Activated naive CD4-positive, alpha-beta T cell treated with anti-CD3 and anti-CD28 coated beads, Interleukin-2, amount 50 U/mL, for 16 hours (primary cell): ENCODE measurements around the gene HCFC1R1.

ENCODE experiments used
- DNase-seq: peaks from one replicate; pipeline ENCODE4 v3.0.0-alpha.2; 2020

The HCFC1R1 gene

GRCh38 chr16:2991566-2992261, 32.0 kb downstream of the HCFC1R1 start:
- no peak for DNase-seq

DNA sequence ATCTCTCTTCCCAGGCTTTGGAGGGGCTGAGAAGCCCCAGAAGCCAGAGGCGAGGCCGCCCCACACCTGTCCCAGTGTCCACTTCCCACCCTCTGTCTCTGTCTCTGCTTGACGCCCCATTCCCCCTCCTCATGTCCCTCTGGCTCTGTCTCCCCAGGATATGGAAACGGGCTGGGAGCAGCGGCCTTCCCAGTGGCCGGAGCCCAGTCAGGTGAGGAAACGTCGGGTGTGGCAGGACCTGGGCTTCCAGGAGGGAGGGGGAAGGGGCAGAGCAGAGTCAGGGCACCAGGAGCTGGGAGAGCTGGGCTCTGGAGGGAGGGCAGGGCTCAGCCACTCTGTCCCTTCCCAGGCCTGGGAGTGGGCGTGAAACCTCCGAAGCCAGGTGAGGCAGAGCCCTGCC, 32.9 kb downstream of the HCFC1R1 start:
- DNase-seq = no peak

GRCh38 chr16:2988590-2989099, 35.1 kb downstream of the HCFC1R1 start:
- no peak for DNase-seq

DNA sequence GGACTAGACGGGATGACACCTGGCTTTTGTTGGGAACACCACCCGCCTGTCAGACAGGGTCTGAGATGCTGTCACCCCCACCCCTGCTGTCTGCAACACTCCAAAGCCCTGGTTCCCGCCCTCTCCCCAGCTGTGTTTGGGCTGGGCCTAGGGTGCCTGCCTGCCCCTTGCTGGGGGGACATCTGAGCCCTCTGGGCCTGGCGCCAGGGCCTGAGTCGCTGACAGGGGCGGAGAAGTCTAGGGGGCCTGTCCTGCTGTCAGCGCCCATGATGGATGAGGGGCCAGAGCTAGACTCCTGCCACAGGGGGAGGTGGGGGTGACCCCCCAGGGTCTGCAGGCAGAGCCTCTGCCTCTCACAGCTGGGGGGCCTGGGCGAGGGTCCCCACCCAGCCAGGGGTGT, 35.9 kb downstream of the HCFC1R1 start:
- no peak for DNase-seq

DNA sequence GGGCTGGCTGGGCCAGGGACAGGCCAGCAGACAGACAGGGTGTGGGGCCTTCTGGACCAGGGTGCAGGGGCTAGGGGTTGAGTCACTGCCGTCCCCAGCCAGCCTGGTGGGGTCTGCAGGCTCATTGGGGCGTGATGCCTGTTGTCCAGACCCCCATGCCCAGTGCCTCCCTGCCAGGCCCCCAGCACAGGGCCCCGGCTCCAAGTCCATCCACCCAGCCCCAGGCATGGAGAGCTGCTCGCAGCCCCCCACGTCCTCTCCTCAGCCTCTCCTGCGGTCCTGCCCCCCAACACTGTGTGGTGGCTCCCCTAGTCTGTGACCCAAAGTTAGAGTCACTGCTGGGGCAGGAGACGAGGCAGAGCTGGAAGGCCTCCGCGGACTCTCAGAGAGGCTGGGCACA, 36.5 kb downstream of the HCFC1R1 start:
- no peak for DNase-seq

- no peak for DNase-seq
These were observed 37.0 kb downstream of the HCFC1R1 start for GRCh38 chr16:2986623-2987188.

DNA sequence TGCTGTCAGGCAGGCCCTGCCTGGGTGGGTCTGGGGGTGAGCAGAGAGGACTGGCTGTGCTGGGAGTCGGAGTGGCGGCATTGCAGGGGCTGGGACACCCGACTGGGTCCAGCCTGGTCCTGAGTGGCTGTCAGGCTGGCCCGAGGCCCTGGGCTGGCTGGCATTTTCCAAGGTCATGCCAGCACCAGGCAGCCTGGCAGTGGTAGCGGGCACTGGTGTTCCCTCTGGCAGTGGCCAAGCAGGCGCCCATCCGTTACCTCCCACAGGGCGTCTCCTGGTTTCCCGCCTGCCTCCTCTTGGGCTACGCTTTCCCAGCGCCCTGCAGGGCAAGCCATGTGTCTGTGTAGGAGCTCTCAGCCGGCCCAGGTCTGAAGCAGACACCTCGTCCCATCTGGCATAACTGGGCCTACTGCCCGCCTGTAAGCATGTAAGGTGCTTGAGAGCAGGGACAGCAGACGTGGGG, 37.8 kb downstream of the HCFC1R1 start:
- no peak for DNase-seq

DNA sequence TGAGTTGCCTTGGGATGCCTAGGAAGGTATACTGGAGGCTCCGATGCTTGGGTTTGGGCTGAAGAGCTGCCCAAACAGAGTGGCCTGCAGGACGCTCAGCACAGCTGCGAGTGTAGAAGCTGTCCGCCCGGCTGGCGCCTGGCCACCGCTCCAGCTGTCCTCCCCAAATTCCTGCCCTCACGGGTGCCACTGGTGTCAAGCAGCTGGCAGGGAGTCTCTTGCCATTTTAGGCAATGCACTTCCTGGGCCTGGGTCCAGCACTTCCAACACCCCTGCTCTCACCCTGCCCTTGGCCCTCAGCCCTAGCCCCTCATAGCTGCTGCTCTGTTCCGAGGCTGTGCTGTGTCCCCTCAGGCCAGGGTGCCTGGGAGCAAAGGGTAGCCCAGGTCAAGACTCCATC, 38.3 kb downstream of the HCFC1R1 start:
- DNase-seq = no peak

- peak; percentile 69 for DNase-seq
These were observed 40.0 kb downstream of the HCFC1R1 start for GRCh38 chr16:2983706-2984136.

GRCh38 chr16:2982402-2982801, 41.3 kb downstream of the HCFC1R1 start:
- no peak for DNase-seq

DNA sequence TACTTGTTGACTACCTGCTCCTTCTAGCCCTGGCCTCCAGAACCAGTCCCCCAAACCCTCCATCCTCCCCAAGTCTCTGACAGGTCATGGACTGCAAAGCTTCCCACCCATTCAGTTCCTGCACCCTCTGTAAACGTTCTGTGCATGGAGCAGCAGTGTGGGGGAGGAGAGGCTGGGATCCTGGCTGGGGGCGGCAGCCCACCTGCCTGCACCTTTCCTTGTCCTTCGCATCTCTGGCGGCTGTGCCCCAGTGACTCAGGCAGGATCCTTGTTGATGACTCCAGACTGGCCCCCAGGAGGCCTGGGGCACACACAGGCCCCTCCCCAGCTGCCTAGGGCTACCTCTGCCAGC, 41.9 kb downstream of the HCFC1R1 start:
- DNase-seq = no peak

GRCh38 chr16:2981177-2981898, 42.4 kb downstream of the HCFC1R1 start:
- no peak for DNase-seq

DNA sequence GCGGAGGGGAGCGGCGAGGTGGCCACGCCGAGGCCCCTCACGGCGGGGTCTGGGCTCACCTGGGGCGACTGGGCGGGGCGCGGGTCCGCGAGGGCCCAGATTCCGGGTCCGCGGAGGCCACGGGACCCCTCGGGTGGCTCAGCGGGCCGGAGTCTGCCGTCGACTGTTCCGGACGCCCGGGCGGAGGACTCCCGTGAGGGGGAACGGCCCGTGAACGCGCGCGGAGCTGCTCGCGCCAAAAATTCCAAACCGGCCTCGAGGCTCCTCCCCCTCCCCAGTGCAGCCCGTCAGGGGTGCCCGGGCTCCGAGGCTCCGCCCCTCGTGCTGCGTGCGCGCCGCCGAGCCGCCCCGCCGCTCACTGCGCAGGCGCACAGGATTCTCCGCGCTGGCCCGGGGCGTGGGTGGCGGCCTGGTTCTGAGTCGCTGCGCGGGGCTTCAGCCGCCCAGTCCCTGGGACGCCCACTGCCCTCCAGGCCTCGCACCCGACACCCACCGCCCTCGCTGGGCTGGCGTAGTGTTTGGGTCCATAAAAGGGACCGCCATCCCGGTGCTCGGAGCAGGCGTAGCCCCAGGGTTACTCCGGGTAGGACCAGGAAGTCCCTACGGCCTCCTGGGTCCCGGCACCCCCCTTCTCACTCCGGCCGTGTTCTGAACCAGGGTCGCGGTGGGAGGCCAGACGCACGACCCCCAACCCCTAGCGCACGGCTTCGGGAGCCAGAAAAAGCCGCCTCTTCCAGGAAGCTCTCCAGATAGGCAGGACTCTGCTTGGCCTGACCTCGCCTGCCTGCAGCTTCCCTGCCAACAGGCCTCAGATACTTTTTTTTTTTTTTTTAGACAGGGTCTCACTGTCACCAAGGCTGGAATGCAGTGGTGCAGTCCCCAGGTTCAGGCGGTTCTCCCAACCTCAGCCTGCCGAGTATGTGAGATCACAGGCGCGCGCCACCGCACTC, 43.2 kb downstream of the HCFC1R1 start, which contains the start of gene PKMYT1:
Gene PKMYT1, minus strand, starts transcription at position 220 of the 950 bp plus-strand sequence. CDS start 789 bp downstream, outside the sequence.
- peak; percentile 96 for DNase-seq

GRCh38 chr16:2979669-2980226, 44.0 kb downstream of the HCFC1R1 start:
- no peak for DNase-seq

DNA sequence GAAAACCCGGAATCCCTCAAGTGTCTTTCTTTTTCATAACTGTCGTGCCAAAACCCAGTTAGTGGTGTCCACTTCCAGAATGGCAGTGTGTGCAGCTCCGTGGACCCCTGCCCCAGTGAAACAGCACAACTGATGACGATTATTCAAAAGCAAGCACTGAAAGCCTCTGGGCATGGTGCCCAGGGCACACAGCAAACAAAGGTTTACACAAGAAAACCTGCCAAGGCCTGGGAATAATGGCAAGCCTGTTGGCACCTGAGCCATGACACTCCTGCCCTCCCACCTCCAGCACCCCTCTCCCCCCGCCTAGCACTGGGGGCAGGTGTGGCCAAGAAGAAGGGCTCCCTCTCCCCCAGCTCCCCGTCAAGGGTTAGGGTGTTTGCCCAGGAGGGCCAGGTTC, 46.3 kb downstream of the HCFC1R1 start:
- DNase-seq = no peak

GRCh38 chr16:2976673-2977072, 47.1 kb downstream of the HCFC1R1 start:
- DNase-seq = no peak

GRCh38 chr16:2976201-2976600, 47.5 kb downstream of the HCFC1R1 start:
- no peak for DNase-seq

DNA sequence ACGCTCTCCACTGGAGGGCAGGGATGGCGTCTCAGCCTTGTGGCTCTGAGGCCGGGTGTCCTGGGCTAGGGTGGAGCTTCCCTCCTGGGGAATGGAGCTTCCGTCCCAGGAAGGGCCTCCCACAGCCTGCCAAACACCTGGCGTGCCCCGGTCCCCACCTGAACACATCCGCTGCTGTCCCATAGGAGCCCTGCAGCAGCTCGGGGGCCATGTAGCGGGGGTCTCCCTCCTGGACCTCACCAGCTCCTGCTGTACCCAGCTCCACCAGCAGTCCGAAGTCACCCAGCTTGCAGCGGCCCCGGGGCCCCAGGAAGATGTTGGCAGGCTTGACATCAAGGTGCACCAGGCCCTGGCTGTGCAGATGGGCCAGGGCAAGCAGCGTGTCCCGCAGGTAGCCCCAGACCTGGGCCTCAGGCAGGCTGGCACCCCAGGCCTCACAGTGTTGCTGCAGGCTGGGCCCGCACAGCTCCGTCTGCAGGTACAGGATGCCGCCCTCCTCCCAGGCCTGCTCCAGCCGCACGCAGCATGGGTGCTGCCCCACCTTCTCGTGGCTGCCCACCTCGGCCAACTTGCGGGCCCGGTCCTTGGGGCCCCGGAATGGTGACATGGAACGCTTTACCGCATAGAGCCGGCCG, 48.5 kb downstream of the HCFC1R1 start:
- no peak for DNase-seq

- DNase-seq = no peak
These were observed 49.3 kb downstream of the HCFC1R1 start for GRCh38 chr16:2974319-2975056.

DNA sequence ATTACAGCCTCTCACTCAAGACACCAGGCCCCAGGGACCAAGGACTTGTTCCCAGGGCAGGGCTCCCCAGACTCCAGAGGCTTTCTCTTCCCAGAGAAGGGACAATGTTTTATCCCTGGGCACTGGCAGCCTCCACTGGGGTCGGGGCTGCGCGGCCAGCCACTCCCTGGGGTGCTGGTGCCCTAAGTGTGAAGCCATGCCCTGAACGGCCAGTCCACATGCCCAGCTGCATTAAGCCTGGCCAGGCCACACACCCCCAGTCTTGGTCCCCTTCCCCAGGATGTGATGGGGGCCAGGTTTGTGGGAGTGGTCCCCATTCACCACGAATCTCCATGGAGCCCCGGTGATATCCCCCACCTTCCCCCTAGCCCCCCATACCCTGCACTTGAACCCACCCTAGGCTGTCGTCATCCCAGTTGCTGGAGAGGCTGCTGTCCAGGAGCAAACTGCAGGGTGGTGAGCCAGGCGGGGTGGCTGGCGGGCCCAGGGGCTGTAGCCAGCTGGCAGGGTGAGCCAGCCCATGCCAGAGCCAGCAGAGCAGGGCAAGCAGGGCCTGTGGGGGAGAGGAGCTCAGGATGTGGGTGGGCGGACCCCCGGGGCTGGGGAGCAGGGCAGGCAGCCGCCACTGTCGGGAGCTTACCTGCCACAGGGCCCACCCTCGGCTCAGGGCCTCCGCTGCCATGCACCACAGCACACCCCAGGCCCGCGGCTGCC, 50.0 kb downstream of the HCFC1R1 start:
- no peak for DNase-seq
